Thyroid gland (tissue), 4 donors: Measurements from ENCODE around the gene PTPN13. TPM values are rescaled to one million over a fixed set of nuclear protein-coding genes. Genes with fewer than 3 reads are reported as not detected.

Experiments used
- DNase-seq, 2 donors: peaks; one replicate each; pipeline ENCODE4 v3.0.0-alpha.2; 2019
- H3K27ac ChIP-seq, 3 donors: fragments of 200-600 bp; sonication (generic); 1 replicate in 2 of 3; 2 replicates in 1 of 3; pipeline ENCODE4 v1.5.1; 2016 to 2019; ENCODE audit warnings: mild to moderate bottlenecking in 1 of 3, moderate library complexity in 1 of 3
- H3K27me3 ChIP-seq: fragments of 200-600 bp; sonication (generic); one replicate; pipeline ENCODE4 v1.5.1; 2019
- H3K36me3 ChIP-seq, 2 donors: fragments of 200-600 bp; sonication (generic); one replicate each; pipeline ENCODE4 v1.5.1; 2016 to 2019
- H3K4me1 ChIP-seq, 2 donors: fragments of 200-600 bp; sonication (generic); one replicate each; pipeline ENCODE4 v1.5.1; 2017 to 2019
- H3K4me3 ChIP-seq, 3 donors: fragments of 200-600 bp; sonication (generic); replicated peaks in 1 of 3; 1 replicate in 2 of 3; 2 replicates in 1 of 3; pipeline ENCODE4 v1.5.1; 2016; ENCODE audit warnings: mild to moderate bottlenecking in 1 of 3
- H3K9me3 ChIP-seq: fragments of 200-600 bp; sonication (generic); one replicate; pipeline ENCODE4 v1.5.1; 2017
- CTCF ChIP-seq, 6 experiments: fragments of 200-600 bp in 3 of 6; fragments of 450-650 bp in 3 of 6; sonication (generic) in 3 of 6; IDR thresholded peaks; one replicate each; pipeline ENCODE4 v1.5.1; 2016 to 2019; ENCODE audit warnings: antibody characterized with exemption in 6 of 6, mild to moderate bottlenecking in 2 of 6, inconsistent platforms in 1 of 6, moderate library complexity in 1 of 6
- POLR2A ChIP-seq, 2 donors: fragments of 450-650 bp; IDR thresholded peaks; one replicate each; pipeline ENCODE4 v1.6.1; 2017; ENCODE audit warnings: antibody characterized with exemption in 2 of 2, mild to moderate bottlenecking in 2 of 2, moderate library complexity in 1 of 2
- WGBS, 2 donors: methylation state at CpG; one replicate each; pipeline ENCODE4 v1.1.5; 2017; 5-methylcytosine and 5-hydroxymethylcytosine counted together
- intact Hi-C: fragments of 100-400 bp; cut with DNase I; formaldehyde crosslinking; loops from one replicate; pipeline ENCODE4 v1.15.1; 2023
- total RNA-seq, 4 donors: library from RNA; depleted of rRNA; stranded (reverse); fragments of >200 nt; gene quantifications; one replicate each; pipeline ENCODE4 v1.2.3, GENCODE V29; 2016

PTPN13 gene
- total RNA-seq, 4 donors from 2014 or later, result 49.7 to 89.5 (median 64.0) TPM

GRCh38 chr4:86741846-86742245 is 147.7 kb downstream of the PTPN13 start:
- 88 to 91% methylated on average over 1 of the region's 1 CpG for WGBS, 2 donors
- no peaks in the 10 kb centered on the region for H3K4me1 ChIP-seq
- H3K4me3 ChIP-seq, result no peak overlapping the region
- H3K36me3 ChIP-seq, result peaks cover 5 to 13% of the 10 kb centered on the region in 2 donors
- TF ChIP-seq POLR2A (IDR thresholded peaks at IDR 0.05) (no peak), CTCF (IDR thresholded peaks at IDR 0.05) (no peak)
- H3K9me3 ChIP-seq, result no peaks in the 10 kb centered on the region
- no peak overlapping the region for H3K27ac ChIP-seq
- H3K27me3 ChIP-seq, result no peaks in the 10 kb centered on the region
- intact Hi-C loops, result no loop called here
- no peak for DNase-seq

DNA sequence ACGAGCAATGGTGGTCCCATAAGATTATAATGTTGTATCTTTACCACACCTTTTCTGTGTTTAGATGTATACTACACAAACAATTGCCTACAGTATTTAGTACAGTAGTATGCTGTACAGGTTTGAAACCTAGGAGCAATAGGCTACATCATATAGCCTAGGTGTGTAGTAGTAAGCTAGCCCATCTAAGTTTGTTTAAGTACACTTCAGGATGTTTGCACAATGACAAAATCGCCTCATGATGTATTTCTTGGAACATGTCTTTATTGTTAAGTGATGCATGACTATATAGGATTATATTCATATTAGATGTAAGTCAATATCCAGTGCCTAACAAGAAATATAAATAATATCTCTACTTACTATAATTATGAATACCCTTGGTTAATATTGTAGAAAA is 150.5 kb downstream of the PTPN13 start:
- Histone ChIP-seq H3K36me3 (peaks cover 7 to 9% of the 10 kb centered on the region in 2 donors), H3K4me3 (no peak overlapping the region), H3K27me3 (no peaks in the 10 kb centered on the region), H3K27ac (no peak overlapping the region), H3K4me1 (no peaks in the 10 kb centered on the region), H3K9me3 (no peaks in the 10 kb centered on the region)
- TF ChIP-seq CTCF (IDR thresholded peaks at IDR 0.05) (no peak), POLR2A (IDR thresholded peaks at IDR 0.05) (no peak)
- WGBS, 2 donors, result 92 to 93% methylated on average over 2 of the region's 2 CpGs
- DNase-seq, result no peak
- intact Hi-C loops, result no loop called here

DNA sequence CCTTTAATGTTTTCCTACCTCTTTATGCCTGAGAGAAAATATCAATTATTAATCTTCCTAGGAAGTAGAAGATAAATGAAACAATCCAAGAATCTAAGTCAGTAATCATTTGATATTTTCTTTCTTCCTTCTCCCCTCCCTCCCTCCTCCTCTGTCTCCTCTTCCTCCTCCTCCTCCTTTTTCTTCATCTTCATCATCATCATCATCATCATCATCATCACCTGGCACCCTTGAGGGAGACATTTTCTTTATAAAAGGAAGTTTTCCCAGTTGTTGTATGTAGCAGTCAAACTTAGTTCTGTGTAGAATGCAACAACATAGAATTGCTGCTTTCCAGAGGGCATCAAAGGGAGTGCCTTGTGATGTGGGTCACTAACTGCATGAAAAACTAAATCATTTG is 155.0 kb downstream of the PTPN13 start:
- no peaks in the 10 kb centered on the region for H3K27me3 ChIP-seq
- H3K4me1 ChIP-seq, result no peaks in the 10 kb centered on the region
- no peaks in the 10 kb centered on the region for H3K9me3 ChIP-seq
- no peak for DNase-seq
- no peak overlapping the region for H3K4me3 ChIP-seq
- intact Hi-C loops, result no loop called here
- H3K27ac ChIP-seq, result no peak overlapping the region
- peaks cover 7 to 13% of the 10 kb centered on the region in 2 donors for H3K36me3 ChIP-seq
- TF ChIP-seq CTCF (IDR thresholded peaks at IDR 0.05) (no peak), POLR2A (IDR thresholded peaks at IDR 0.05) (no peak)

DNA sequence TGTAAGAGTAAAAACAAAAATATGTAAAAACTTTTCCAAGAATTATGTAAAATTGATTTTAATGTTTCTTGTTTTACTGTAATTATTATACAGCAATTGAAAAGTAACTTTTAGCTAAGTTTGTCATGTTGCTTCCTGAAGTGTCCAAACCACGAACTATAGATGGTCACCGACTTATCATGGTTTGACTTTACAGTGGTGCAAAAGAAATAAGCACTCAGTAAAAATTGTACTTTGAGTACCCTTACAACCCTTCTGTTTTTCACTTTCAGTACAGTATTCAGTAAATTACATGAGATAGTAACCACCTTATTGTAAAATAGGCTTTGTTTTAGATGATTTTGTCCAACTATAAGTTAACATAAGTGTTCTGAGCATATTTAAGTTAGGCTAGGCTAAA is 161.3 kb downstream of the PTPN13 start:
- WGBS, 2 donors, result 91 to 95% methylated on average over 2 of the region's 2 CpGs
- DNase-seq, result no peak
- H3K9me3 ChIP-seq, result no peaks in the 10 kb centered on the region
- H3K4me1 ChIP-seq, result no peaks in the 10 kb centered on the region
- no peak overlapping the region for H3K4me3 ChIP-seq
- H3K27me3 ChIP-seq, result no peaks in the 10 kb centered on the region
- H3K36me3 ChIP-seq, result peaks cover 0 to 7% of the 10 kb centered on the region in 2 donors
- H3K27ac ChIP-seq, result no peak overlapping the region
- no peak for TF ChIP-seq CTCF (IDR thresholded peaks at IDR 0.05)
- no peak for TF ChIP-seq POLR2A (IDR thresholded peaks at IDR 0.05)
- intact Hi-C loops, result no loop called here

DNA sequence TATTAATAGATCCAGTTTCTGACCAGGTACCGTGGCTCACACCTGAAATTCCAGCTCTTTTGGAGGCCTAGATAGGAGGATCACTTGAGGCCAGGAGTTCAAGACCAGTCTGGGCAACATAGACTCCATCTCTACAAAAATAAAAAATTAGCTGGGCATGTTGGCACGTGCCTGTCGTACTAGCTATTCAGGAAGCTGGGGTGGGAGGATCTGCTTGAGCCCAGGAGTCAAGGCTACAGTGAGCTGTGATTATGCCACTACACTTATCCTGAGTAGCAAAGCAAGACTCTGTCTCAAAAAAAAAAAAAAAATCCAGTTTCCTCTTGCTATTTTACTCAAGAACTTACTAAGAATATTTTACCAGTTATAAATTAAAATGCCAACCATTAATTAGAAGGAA is 163.4 kb downstream of the PTPN13 start:
- no peaks in the 10 kb centered on the region for H3K36me3 ChIP-seq
- no peaks in the 10 kb centered on the region for H3K9me3 ChIP-seq
- WGBS, 2 donors, result 71 to 76% methylated on average over 3 of the region's 3 CpGs
- H3K4me3 ChIP-seq, result no peak overlapping the region
- no peak overlapping the region for H3K27ac ChIP-seq
- intact Hi-C loops, result no loop called here
- H3K27me3 ChIP-seq, result no peaks in the 10 kb centered on the region
- no peak for TF ChIP-seq CTCF (IDR thresholded peaks at IDR 0.05)
- TF ChIP-seq POLR2A (IDR thresholded peaks at IDR 0.05), result no peak
- no peaks in the 10 kb centered on the region for H3K4me1 ChIP-seq
- DNase-seq, result no peak
